SH-SY5Y (cell line): ENCODE measurements around the gene ATP6V0A4.

Experiments
- GATA2 ChIP-seq: IDR thresholded peaks from 2 replicates; pipeline ENCODE4 v1.6.1; 2011; ENCODE audit warnings: mild to moderate bottlenecking, low read depth, low read length
- GATA3 ChIP-seq: IDR thresholded peaks from 2 replicates; pipeline ENCODE4 v1.6.1; 2011; ENCODE audit warnings: low read depth, mild to moderate bottlenecking, low read length, moderate library complexity

DNA sequence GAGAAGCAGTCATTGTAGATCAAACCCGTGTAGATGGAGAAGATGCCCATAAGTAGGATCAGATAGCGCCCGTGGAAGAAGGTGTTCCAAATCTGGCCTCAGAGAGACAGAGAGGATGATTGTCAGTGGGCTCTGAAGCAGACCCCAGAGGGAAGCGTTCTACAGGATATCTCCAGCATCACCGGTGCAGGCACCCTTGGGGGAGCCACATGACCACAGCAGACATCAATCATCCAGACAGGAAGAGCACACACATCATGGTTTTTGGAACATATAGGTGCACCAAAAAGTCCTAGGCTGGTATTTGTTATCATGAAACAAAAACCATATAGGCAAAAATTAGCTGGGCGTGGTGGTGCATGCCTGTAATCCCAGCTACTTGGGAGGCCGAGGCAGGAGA lies 52.8 kb downstream of the ATP6V0A4 start:
- TF ChIP-seq GATA3: no peak
- no peak for TF ChIP-seq GATA2
